Mucosa of gallbladder (tissue), 1 donor: ENCODE measurements around the gene RBM15. TPM values are rescaled to one million over a fixed set of nuclear protein-coding genes. Genes with fewer than 3 reads are reported as not detected.
A peak's percentile ranks its signal among the peaks of the same experiment; 100 is the strongest.

Experiments
- DNase-seq: peaks from one replicate; pipeline ENCODE4 v3.0.0-alpha.2; 2020; ENCODE audit warnings: low spot score
- total RNA-seq: library from RNA; stranded (reverse); gene quantifications from one replicate; pipeline ENCODE4 v1.2.1, GENCODE V29; 2021
- donor health status: DM: no; HTN: no; CAD: no.

The RBM15 gene
- total RNA-seq, 1 donor from 2014 or later: 23.8 TPM

- no peak for DNase-seq
Observed at GRCh38 chr1:110348050-110348449, 8.9 kb downstream of the RBM15 start.

GRCh38 chr1:110348771-110349170 is 9.6 kb downstream of the RBM15 start:
- DNase-seq: no peak

- DNase-seq: no peak
Observed at GRCh38 chr1:110350360-110350759, 11.2 kb downstream of the RBM15 start.

- DNase-seq: no peak
Observed at GRCh38 chr1:110355321-110355720, 16.1 kb downstream of the RBM15 start.

GRCh38 chr1:110356379-110356778 is 17.2 kb downstream of the RBM15 start:
- peak; percentile 39 for DNase-seq

GRCh38 chr1:110360431-110360830 is 21.3 kb downstream of the RBM15 start:
- DNase-seq: no peak

GRCh38 chr1:110361856-110362255 is 22.7 kb downstream of the RBM15 start:
- no peak for DNase-seq

- DNase-seq: no peak
Observed at GRCh38 chr1:110364221-110364620, 25.0 kb downstream of the RBM15 start.

GRCh38 chr1:110370827-110371226 is 31.6 kb downstream of the RBM15 start:
- DNase-seq: no peak

- DNase-seq: no peak
Observed at GRCh38 chr1:110375490-110375889, 36.3 kb downstream of the RBM15 start.

GRCh38 chr1:110380672-110381283 is 41.6 kb downstream of the RBM15 start:
- no peak for DNase-seq

GRCh38 chr1:110383251-110383990 is 44.2 kb downstream of the RBM15 start:
- no peak for DNase-seq

GRCh38 chr1:110384581-110385321 is 45.6 kb downstream of the RBM15 start:
- DNase-seq: peak; percentile 46

GRCh38 chr1:110385369-110385768 is 46.2 kb downstream of the RBM15 start:
- DNase-seq: no peak

GRCh38 chr1:110387048-110387754 is 48.0 kb downstream of the RBM15 start:
- no peak for DNase-seq

- peak; percentile 72 for DNase-seq
Observed at GRCh38 chr1:110390096-110390495, 50.9 kb downstream of the RBM15 start.

GRCh38 chr1:110390692-110391245 is 51.6 kb downstream of the RBM15 start, which contains the start of gene SLC16A4:
Gene SLC16A4 (minus strand): TSS chr1:110391026. CDS start chr1:110389323, 1,703 bp downstream.
- DNase-seq: peak; percentile 41

- no peak for DNase-seq
Observed at GRCh38 chr1:110393286-110393685, 54.1 kb downstream of the RBM15 start.

GRCh38 chr1:110393691-110394492 is 54.7 kb downstream of the RBM15 start:
- peak; percentile 64 for DNase-seq

- DNase-seq: no peak
Observed at GRCh38 chr1:110394493-110394820, 55.3 kb downstream of the RBM15 start.
